Suppressor macrophage (primary cell): ENCODE measurements around the gene XXYLT1.
"Not testable (repeated sequence)": the region's sequence is repeated elsewhere in the genome, so short reads cannot be mapped to it uniquely, and the experiment has no call there.

Experiments
- DNase-seq, 4 experiments: peaks; one replicate each; pipeline ENCODE4 v3.0.0-alpha.2; 2020 to 2022

XXYLT1 gene

GRCh38 chr3:195059471-195060216, 211.3 kb downstream of the XXYLT1 start:
- DNase-seq = no peak

GRCh38 chr3:195059006-195059350, 212.0 kb downstream of the XXYLT1 start:
- DNase-seq = peak in 3 of 4 experiments; percentile 25 to 47 (median 27)

GRCh38 chr3:195058336-195059005, 212.5 kb downstream of the XXYLT1 start:
- DNase-seq = no peak

GRCh38 chr3:195057716-195058115, 213.2 kb downstream of the XXYLT1 start:
- DNase-seq = no peak

- DNase-seq = no peak
Observed at GRCh38 chr3:195056506-195056905, 214.5 kb downstream of the XXYLT1 start.

GRCh38 chr3:195054311-195054710, 216.6 kb downstream of the XXYLT1 start:
- DNase-seq = no peak

- DNase-seq = peak in 2 of 4 experiments; percentile 20 to 29
Observed at GRCh38 chr3:195052939-195053338, 218.0 kb downstream of the XXYLT1 start.

GRCh38 chr3:195050296-195050695, 220.7 kb downstream of the XXYLT1 start:
- not testable (repeated sequence) for DNase-seq

- peak in 2 of 4 experiments; percentile 24 to 26 for DNase-seq
Observed at GRCh38 chr3:195048059-195048905, 222.7 kb downstream of the XXYLT1 start.

- no peak for DNase-seq
Observed at GRCh38 chr3:195047536-195047935, 223.4 kb downstream of the XXYLT1 start.

GRCh38 chr3:195046441-195046840, 224.5 kb downstream of the XXYLT1 start:
- DNase-seq = no peak

GRCh38 chr3:195045481-195046210, 225.3 kb downstream of the XXYLT1 start:
- DNase-seq = no peak

- DNase-seq = no peak
Observed at GRCh38 chr3:195044411-195044810, 226.5 kb downstream of the XXYLT1 start.

- no peak for DNase-seq
Observed at GRCh38 chr3:195043607-195044339, 227.2 kb downstream of the XXYLT1 start.

GRCh38 chr3:195042743-195043606, 228.0 kb downstream of the XXYLT1 start:
- peak in 2 of 4 experiments; percentile 31 to 43 for DNase-seq

- peak in 2 of 4 experiments; percentile 24 to 70 for DNase-seq
Observed at GRCh38 chr3:195041871-195042742, 228.9 kb downstream of the XXYLT1 start.

GRCh38 chr3:195040773-195041520, 230.0 kb downstream of the XXYLT1 start:
- DNase-seq = no peak

GRCh38 chr3:195040094-195040493, 230.9 kb downstream of the XXYLT1 start:
- DNase-seq = peak; percentile 86 to 93 (median 92)
